Measurements from ENCODE around the gene HADHA. TPM values are rescaled to one million over a fixed set of nuclear protein-coding genes. Genes with fewer than 3 reads are reported as not detected.

Gene HADHA
- total RNA-seq, 1 donor from 2014 or later: 523 TPM

GRCh38 chr2:26202981-26203490 is 41.4 kb downstream of the HADHA start:
- TF ChIP-seq CTCF (IDR thresholded peaks at IDR 0.05; ENCODE audit: borderline replicate concordance): no peak
- Histone ChIP-seq H3K36me3 (peaks cover 99% of the 10 kb centered on the region), H3K4me3 (no peak overlapping the region), H3K9me3 (replicated peaks) (no peaks in the 10 kb centered on the region), H3K27ac (replicated peaks) (no peak overlapping the region), H3K27me3 (ENCODE audit: low read depth) (no peaks in the 10 kb centered on the region), H3K4me1 (peaks cover under 1% of the 10 kb centered on the region)
- DNase-seq: no peak
- intact Hi-C loops (cut with micrococcal nuclease): loop anchor here (10.0 kb wide), 1 partner anchor 82 kb away; no protein-coding TSS in a partner anchor

- Histone ChIP-seq H3K27me3 (ENCODE audit: low read depth) (no peaks in the 10 kb centered on the region), H3K36me3 (peaks cover 98% of the 10 kb centered on the region), H3K9me3 (replicated peaks) (no peaks in the 10 kb centered on the region), H3K4me3 (no peak overlapping the region), H3K27ac (replicated peaks) (no peak overlapping the region), H3K4me1 (peaks cover 16% of the 10 kb centered on the region)
- intact Hi-C loops (cut with micrococcal nuclease): no loop called here
- no peak for DNase-seq
- no peak for TF ChIP-seq CTCF (IDR thresholded peaks at IDR 0.05; ENCODE audit: borderline replicate concordance)
These were observed 46.9 kb downstream of the HADHA start for GRCh38 chr2:26197516-26197915.

- Histone ChIP-seq H3K27me3 (ENCODE audit: low read depth) (no peaks in the 10 kb centered on the region), H3K4me1 (peaks cover 19% of the 10 kb centered on the region), H3K27ac (replicated peaks) (no peak overlapping the region), H3K36me3 (peaks cover 98% of the 10 kb centered on the region), H3K4me3 (no peak overlapping the region), H3K9me3 (replicated peaks) (no peaks in the 10 kb centered on the region)
- no peak for TF ChIP-seq CTCF (IDR thresholded peaks at IDR 0.05; ENCODE audit: borderline replicate concordance)
- DNase-seq: no peak
- intact Hi-C loops (cut with micrococcal nuclease): no loop called here
These were observed 47.6 kb downstream of the HADHA start for GRCh38 chr2:26196683-26197418.

GRCh38 chr2:26195040-26195984 is 49.1 kb downstream of the HADHA start:
- Histone ChIP-seq H3K4me3 (no peak overlapping the region), H3K27me3 (ENCODE audit: low read depth) (no peaks in the 10 kb centered on the region), H3K9me3 (replicated peaks) (no peaks in the 10 kb centered on the region), H3K4me1 (peaks cover 21% of the 10 kb centered on the region), H3K27ac (replicated peaks) (no peak overlapping the region), H3K36me3 (peaks cover 98% of the 10 kb centered on the region)
- TF ChIP-seq CTCF (IDR thresholded peaks at IDR 0.05; ENCODE audit: borderline replicate concordance): no peak
- intact Hi-C loops (cut with micrococcal nuclease): no loop called here
- DNase-seq: no peak

GRCh38 chr2:26193578-26194231 is 50.7 kb downstream of the HADHA start:
- H3K36me3 ChIP-seq: peaks cover 88% of the 10 kb centered on the region
- TF ChIP-seq CTCF (IDR thresholded peaks at IDR 0.05; ENCODE audit: borderline replicate concordance): no peak
- no peaks in the 10 kb centered on the region for H3K9me3 ChIP-seq (replicated peaks)
- H3K4me1 ChIP-seq: peaks cover 21% of the 10 kb centered on the region
- H3K4me3 ChIP-seq: no peak overlapping the region
- DNase-seq: no peak
- intact Hi-C loops (cut with micrococcal nuclease): no loop called here
- H3K27ac ChIP-seq (replicated peaks): no peak overlapping the region
- no peaks in the 10 kb centered on the region for H3K27me3 ChIP-seq (ENCODE audit: low read depth)
